ENCODE data around the gene TMPO.

- no peak for TF ChIP-seq POLR2AphosphoS5 (IDR thresholded peaks at IDR 0.05; ENCODE audit: borderline replicate concordance, low read depth, low read length)
- TF ChIP-seq EZH2 (IDR thresholded peaks at IDR 0.05), result no peak
- no peak for TF ChIP-seq FOXP2 (optimal IDR thresholded peaks at IDR 0.05; ENCODE audit: control extremely low read depth, extremely low read length, insufficient read depth)
Observed at GRCh38 chr12:98579347-98579746, 64.0 kb downstream of the TMPO start.
